Kidney (tissue), 14 donors: ENCODE data around the gene IL17REL. TPM values are rescaled to one million over a fixed set of nuclear protein-coding genes. Genes with fewer than 3 reads are reported as not detected.

Experiments used
- DNase-seq, 5 donors: peaks; one replicate each; pipeline ENCODE4 v3.0.0-alpha.2; 2013 to 2020
- FAIRE-seq: peaks from 2 replicates; lab custom pipeline; 2012; peaks lifted over from hg19 to GRCh38; lab: Jason Lieb, UNC
- H3K27ac ChIP-seq, 2 donors: one replicate each; pipeline ENCODE4 v1.7.0; 2013; ENCODE audit warnings: low read depth in 2 of 2, low read length in 2 of 2, inconsistent platforms in 1 of 2
- H3K27me3 ChIP-seq: one replicate; pipeline ENCODE4 v1.7.1; 2013; ENCODE audit warnings: low read length, inconsistent platforms; ENCODE audit not compliant: control insufficient read depth, insufficient read depth
- H3K36me3 ChIP-seq, 3 donors: one replicate each; pipeline versions ENCODE4 v1.7.0 to v1.7.1; 2013; ENCODE audit warnings: low read length in 3 of 3, control low read depth in 1 of 3, inconsistent platforms in 1 of 3; ENCODE audit not compliant: insufficient read depth in 3 of 3, control insufficient read depth in 2 of 3
- H3K4me1 ChIP-seq, 3 donors: one replicate each; pipeline versions ENCODE4 v1.7.0 to v1.7.1; 2013; ENCODE audit warnings: low read length in 3 of 3, inconsistent platforms in 1 of 3, low read depth in 1 of 3; ENCODE audit not compliant: control insufficient read depth in 2 of 3, insufficient read depth in 2 of 3
- H3K4me3 ChIP-seq, 3 donors: one replicate each; pipeline versions ENCODE4 v1.7.0 to v1.8.1; 2013; ENCODE audit warnings: low read length in 3 of 3, control low read depth in 1 of 3, inconsistent platforms in 1 of 3
- H3K9ac ChIP-seq, 3 donors: one replicate each; pipeline versions ENCODE4 v1.7.0 to v1.7.1; 2013; ENCODE audit warnings: low read length in 3 of 3, control low read depth in 1 of 3, inconsistent platforms in 1 of 3
- H3K9me3 ChIP-seq, 3 donors: one replicate each; pipeline versions ENCODE4 v1.7.0 to v1.7.1; 2013; ENCODE audit warnings: low read length in 3 of 3, control low read depth in 1 of 3, inconsistent platforms in 1 of 3; ENCODE audit not compliant: control insufficient read depth in 2 of 3, insufficient read depth in 1 of 3
- intact Hi-C: fragments of 100-400 bp; cut with DNase I; formaldehyde crosslinking; loops from one replicate; pipeline ENCODE4 v1.11.1; 2022
- polyA plus RNA-seq: library from polyadenylated mRNA; stranded (reverse); fragments of 350-450 nt; fragmentation: Illumina TruSeq; extraction: RNeasy Lipid Tissue Mini Kit (QIAGEN cat#74804); gene quantifications from one replicate; pipeline ENCODE4 v1.2.3, GENCODE V29; 2014; ENCODE audit warnings: low read depth, low replicate concordance; ENCODE audit not compliant: insufficient read depth
- total RNA-seq: library from RNA; stranded (reverse); fragmentation: NEBNext Ultra II Directional; extraction: Animal tissue kit (Norgen Biotek cat#: 25700); gene quantifications from one replicate; pipeline ENCODE4 v1.2.1, GENCODE V29; 2021
- TF ChIP-seq, protein P1 (sequence below): IDR thresholded peaks from 3 replicates; pipeline ENCODE4 v1.5.1; 2012; ENCODE audit warnings: mild to moderate bottlenecking, moderate library complexity, borderline replicate concordance; ENCODE audit not compliant: insufficient read depth; ENCODE audit errors: extremely low read depth
- donor health status: control.
- donor health status: control.
- donor health status: control.
- donor health status: control.
- donor health status: control.
- donor health status: DM: yes; HTN: yes; CAD: no.
- donor health status: Normal renal cell carcinoma (clear cell type).

Gene IL17REL
- total and polyA plus RNA-seq, 2 donors from 2014 or later = 0.16 TPM; not detected in 1

DNA sequence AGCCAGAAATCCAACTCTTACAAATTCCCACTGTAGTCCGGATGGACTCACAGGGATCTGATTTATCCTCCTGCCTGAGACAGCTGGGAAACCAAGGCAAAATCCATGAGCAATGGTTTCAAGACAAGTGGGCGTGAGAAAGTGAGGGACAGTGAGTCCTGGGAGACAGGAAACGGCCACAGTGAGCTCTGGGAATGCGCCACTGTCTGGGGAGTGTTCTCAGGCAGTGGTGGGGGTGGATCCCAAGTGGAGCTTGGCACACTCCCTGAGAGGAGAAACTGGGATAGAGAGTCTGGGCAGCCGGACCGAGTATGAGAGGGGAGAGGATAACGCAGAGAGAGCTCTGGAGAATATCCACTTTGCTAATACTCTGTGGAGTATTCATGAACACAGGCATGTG is 9.8 kb downstream of the IL17REL start:
- no peak for FAIRE-seq
- H3K27me3 ChIP-seq = peaks cover 2% of the 10 kb centered on the region
- H3K27ac ChIP-seq = no peak overlapping the region
- H3K4me1 ChIP-seq = peaks cover 0 to 2% (median 0%) of the 10 kb centered on the region in 3 donors
- intact Hi-C loops = no loop called here
- H3K9ac ChIP-seq = no peak overlapping the region
- no peaks in the 10 kb centered on the region for H3K36me3 ChIP-seq
- H3K4me3 ChIP-seq = no peak overlapping the region
- TF ChIP-seq, protein P1, sequence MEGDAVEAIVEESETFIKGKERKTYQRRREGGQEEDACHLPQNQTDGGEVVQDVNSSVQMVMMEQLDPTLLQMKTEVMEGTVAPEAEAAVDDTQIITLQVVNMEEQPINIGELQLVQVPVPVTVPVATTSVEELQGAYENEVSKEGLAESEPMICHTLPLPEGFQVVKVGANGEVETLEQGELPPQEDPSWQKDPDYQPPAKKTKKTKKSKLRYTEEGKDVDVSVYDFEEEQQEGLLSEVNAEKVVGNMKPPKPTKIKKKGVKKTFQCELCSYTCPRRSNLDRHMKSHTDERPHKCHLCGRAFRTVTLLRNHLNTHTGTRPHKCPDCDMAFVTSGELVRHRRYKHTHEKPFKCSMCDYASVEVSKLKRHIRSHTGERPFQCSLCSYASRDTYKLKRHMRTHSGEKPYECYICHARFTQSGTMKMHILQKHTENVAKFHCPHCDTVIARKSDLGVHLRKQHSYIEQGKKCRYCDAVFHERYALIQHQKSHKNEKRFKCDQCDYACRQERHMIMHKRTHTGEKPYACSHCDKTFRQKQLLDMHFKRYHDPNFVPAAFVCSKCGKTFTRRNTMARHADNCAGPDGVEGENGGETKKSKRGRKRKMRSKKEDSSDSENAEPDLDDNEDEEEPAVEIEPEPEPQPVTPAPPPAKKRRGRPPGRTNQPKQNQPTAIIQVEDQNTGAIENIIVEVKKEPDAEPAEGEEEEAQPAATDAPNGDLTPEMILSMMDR = no peak
- no peak for DNase-seq
- H3K9me3 ChIP-seq = no peaks in the 10 kb centered on the region

GRCh38 chr22:50001388-50002231 is 11.0 kb downstream of the IL17REL start:
- peaks cover 2% of the 10 kb centered on the region for H3K27me3 ChIP-seq
- no peak for FAIRE-seq
- intact Hi-C loops = no loop called here

DNA sequence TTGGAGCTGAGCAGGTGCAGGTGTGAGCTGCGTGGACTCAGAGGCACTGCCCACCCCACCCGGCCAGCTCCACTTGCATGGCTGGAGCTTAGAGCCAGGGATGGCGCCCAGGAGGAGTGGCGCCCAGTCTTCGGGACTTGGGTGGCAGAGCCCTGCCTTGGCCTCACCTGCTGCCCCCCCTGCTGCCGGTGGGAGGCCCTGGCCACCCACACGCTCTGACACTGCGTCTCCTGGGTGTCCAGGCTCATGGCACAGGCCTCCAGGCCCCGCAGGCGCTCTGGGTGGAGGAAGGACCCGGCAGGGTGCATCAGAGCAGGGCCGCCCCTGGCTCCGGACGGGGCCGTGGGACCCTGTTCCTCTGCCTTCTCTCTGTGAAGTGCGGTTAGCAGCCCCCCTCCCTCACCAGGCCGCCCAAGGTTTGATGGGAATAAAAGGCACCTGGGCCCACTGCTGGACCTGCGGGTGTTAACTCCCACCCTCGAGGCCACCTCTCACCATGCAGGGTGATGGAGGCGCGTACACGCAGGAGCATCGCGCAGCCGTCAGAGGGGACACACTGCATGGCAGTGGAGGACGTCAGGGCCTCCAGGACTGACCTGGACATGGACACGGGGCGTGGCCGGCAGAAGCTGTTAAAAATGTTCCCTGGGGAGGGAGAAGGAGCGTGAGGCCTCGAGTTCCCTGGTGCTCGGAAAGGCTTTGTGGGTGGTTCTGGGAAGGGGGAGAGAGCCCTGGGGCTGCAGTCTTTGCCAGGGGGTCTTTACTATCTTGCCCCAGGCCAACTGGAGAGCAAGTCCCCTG is 11.8 kb downstream of the IL17REL start:
- Histone ChIP-seq H3K27ac (no peak overlapping the region), H3K36me3 (no peaks in the 10 kb centered on the region), H3K4me1 (peaks cover 0 to 2% (median 0%) of the 10 kb centered on the region in 3 donors), H3K27me3 (peaks cover 2% of the 10 kb centered on the region), H3K9ac (no peak overlapping the region), H3K4me3 (no peak overlapping the region), H3K9me3 (no peaks in the 10 kb centered on the region)
- TF ChIP-seq, protein P1 = no peak
- intact Hi-C loops = no loop called here
- FAIRE-seq (no peak), DNase-seq (peak in 2 of 5 donors; percentile 47 to 67)

More at GRCh38 chr22:50001388-50002231, 11.0 kb downstream of the IL17REL start:
- no peak for DNase-seq
- Histone ChIP-seq H3K36me3 (no peaks in the 10 kb centered on the region), H3K4me3 (no peak overlapping the region), H3K9ac (no peak overlapping the region), H3K9me3 (no peaks in the 10 kb centered on the region), H3K4me1 (peaks cover 0 to 2% (median 0%) of the 10 kb centered on the region in 3 donors), H3K27ac (no peak overlapping the region)
- TF ChIP-seq, protein P1 = no peak
